Stimulated activated CD4-positive, alpha-beta T cell treated with anti-CD3 and anti-CD28 coated beads, Interleukin-15, amount 100 ng/mL, for 1 hour (primary cell): ENCODE data around the gene CDC6.

Experiments
- DNase-seq, 2 donors: peaks; one replicate each; pipeline ENCODE4 v3.0.0-alpha.2; 2020; ENCODE audit warnings: low read depth in 1 of 2, low spot score in 1 of 2

The CDC6 gene

DNA sequence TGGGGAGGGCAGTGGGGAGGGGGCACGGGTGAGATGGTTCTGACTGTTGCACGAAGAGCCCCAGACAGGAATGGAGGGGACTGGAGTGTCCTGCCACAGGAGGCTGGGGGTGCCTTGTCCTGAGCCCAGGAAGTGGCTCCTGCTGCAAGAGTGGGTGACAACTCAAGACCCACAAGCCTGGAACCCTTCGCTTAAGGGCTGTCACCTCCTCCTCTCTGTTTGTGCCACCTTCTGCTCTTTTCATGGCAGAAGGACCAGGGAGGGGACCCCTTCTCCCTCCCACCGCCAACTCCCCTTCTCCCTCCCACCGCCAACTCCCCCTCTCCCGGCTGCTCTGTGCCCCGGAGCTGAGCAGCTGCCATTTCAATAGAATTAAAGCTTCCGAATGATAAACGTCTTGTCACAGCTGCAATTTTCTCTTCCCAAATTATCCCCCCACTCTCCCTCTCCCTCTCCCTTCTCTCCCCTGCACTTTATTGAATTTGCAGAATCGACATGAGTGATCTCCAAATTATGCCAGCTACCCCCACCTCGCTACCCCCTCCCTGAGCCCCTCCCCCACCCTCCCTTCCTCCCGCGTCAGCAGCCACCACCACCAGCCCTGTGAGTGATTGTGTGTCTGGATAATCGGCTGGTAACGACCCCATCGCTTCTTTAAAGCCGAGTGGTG lies 63.1 kb downstream of the CDC6 start:
- no peak for DNase-seq

DNA sequence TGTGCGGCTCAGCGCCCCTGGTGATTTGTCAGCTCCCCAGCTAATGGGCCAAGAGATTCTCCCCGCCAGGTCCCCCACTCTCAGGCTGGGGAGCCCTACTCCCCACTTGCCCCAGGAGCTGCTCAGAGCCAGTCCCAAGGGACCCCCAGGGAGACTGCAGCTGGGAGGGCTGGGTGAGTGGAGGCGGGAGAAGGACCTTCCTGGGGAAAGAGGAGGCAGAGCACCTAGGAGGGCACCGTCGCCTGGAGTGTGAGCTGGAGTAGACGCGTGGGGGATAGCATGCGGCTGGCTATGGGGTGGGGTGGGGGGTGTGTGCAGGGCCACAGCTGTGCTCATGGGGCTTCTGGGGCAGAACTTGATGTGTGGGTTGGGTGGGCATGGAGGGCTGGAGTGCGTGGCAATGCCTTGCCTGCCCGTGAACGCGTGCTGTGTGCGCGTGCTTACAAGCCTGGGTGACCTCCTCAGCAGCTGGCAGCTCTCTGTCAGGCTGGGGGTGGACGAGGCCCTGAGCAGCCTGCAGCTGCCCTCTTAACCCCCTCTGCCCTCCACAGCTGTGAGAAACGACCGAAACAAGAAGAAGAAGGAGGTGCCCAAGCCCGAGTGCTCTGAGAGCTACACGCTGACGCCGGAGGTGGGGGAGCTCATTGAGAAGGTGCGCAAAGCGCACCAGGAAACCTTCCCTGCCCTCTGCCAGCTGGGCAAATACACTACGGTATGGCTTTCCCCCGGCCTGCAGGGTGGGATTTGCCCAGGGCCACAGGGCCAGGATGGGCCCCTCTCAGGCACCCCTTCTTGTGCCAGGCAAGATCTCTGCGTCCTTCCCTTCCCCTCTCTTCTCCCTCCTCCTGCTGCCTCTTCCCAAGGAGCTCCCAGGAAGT lies 63.9 kb downstream of the CDC6 start:
- DNase-seq, result no peak

DNA sequence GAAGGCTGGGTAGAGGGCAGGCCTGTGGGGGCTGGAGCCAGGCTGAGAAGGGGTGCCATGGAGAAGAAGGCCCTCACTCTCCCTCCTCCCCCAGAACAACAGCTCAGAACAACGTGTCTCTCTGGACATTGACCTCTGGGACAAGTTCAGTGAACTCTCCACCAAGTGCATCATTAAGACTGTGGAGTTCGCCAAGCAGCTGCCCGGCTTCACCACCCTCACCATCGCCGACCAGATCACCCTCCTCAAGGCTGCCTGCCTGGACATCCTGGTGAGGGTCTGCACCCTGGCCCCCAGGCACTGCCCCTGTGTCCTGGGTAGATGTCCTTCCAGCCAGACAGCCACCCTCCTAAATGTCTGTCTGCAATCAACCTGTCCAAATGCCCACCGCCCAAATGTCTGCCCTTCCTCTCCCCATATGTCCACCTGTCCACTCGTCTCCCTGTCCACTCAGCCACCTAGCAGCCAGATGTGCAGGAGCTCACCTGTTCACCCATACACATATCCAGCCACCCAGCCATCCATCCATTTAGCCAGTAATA lies 64.6 kb downstream of the CDC6 start:
- no peak for DNase-seq

DNA sequence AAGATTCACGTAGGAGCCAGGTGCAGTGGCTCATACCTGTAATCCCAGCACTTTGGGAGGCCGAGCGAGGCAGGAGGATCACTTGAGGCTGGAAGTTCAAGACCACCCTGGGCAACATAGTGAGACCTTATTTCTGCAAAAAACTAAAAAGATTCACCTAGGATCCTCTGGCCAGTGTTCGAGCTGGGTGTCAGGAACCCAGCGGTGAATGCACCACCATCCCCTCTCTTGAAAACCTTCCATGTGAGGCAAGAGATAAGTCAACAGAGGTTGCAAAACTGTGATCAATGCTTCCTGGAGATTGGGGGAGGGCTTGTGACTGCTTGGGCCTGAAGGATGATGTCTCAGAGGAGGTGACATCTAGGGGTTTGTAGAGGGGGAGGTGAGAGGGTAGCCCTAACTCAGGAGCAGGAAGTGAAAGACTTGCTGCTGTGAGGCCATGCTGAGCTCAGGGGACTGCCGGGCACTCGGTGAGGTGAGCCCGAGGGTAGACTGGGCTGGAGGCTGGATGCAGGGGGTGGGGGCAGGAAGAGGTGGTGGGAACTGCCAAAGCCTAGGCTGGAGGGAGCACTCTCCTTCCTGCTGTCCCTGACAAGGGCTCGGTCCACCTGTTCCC lies 65.2 kb downstream of the CDC6 start:
- DNase-seq, result no peak
